PFSK-1 (cell line): ENCODE data around the gene PNPLA5.

ENCODE experiments used
- POLR2AphosphoS5 ChIP-seq: IDR thresholded peaks from 2 replicates; pipeline ENCODE4 v1.6.1; 2012; ENCODE audit warnings: low read depth, mild to moderate bottlenecking, control low read depth, low read length, moderate library complexity
- TF ChIP-seq, protein P1 (sequence below), 2 experiments: IDR thresholded peaks; 2 replicates each; pipeline versions ENCODE4 v1.6.1 to v1.8.0; 2011 to 2012; ENCODE audit warnings: low read depth in 2 of 2, low read length in 2 of 2, control low read depth in 1 of 2, inconsistent platforms in 1 of 2, mild to moderate bottlenecking in 1 of 2, moderate library complexity in 1 of 2; ENCODE audit not compliant: insufficient read depth in 1 of 2

DNA sequence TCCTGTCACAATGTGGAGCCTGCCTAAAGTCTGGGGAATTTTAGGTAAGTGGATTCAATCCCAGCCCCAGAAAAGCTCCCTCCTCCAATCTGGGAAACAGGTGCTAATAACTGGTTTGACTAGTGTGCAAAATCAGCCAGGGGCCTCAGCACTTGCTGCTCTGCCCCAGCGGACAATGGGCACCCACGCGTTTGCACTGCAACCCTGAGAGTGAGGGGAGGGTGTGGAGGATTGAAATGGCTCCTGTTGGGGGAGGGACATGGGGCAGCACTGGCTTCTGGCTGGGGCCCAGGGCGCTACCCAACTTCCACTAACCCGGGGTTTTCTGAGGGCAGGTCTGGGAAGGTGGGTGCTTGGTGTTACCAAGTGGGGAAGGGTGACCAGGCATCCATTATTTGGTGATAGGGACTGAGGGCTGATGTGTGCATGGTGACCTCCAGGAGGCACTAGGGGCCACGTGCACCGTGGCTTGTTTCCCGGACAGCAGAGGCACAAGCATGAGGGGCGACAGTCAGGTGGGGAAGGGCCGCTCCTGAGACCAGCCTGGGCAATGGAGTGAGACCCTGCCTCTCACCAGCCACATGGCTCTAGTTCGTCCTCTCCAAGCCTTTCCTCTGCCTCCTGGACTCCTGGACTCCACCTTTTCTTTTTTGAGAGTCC is 4.3 kb upstream of the PNPLA5 start:
- TF ChIP-seq, protein P1, sequence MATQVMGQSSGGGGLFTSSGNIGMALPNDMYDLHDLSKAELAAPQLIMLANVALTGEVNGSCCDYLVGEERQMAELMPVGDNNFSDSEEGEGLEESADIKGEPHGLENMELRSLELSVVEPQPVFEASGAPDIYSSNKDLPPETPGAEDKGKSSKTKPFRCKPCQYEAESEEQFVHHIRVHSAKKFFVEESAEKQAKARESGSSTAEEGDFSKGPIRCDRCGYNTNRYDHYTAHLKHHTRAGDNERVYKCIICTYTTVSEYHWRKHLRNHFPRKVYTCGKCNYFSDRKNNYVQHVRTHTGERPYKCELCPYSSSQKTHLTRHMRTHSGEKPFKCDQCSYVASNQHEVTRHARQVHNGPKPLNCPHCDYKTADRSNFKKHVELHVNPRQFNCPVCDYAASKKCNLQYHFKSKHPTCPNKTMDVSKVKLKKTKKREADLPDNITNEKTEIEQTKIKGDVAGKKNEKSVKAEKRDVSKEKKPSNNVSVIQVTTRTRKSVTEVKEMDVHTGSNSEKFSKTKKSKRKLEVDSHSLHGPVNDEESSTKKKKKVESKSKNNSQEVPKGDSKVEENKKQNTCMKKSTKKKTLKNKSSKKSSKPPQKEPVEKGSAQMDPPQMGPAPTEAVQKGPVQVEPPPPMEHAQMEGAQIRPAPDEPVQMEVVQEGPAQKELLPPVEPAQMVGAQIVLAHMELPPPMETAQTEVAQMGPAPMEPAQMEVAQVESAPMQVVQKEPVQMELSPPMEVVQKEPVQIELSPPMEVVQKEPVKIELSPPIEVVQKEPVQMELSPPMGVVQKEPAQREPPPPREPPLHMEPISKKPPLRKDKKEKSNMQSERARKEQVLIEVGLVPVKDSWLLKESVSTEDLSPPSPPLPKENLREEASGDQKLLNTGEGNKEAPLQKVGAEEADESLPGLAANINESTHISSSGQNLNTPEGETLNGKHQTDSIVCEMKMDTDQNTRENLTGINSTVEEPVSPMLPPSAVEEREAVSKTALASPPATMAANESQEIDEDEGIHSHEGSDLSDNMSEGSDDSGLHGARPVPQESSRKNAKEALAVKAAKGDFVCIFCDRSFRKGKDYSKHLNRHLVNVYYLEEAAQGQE (IDR thresholded peaks at IDR 0.05; ENCODE audit: insufficient read depth in 1 of 2, low read depth in 2 of 2, low read length in 2 of 2), result no peak
- no peak for TF ChIP-seq POLR2AphosphoS5
